Measurements from ENCODE around the gene SLC2A4RG.

- no peak for TF ChIP-seq CTCF (conservative IDR thresholded peaks at IDR 0.05 in 1 of 2, IDR thresholded peaks at IDR 0.05 in 1 of 2; ENCODE audit: extremely low read depth in 1 of 2, insufficient read depth in 1 of 2, low read depth in 1 of 2, low read length in 2 of 2)
- no peak for TF ChIP-seq EZH2 (IDR thresholded peaks at IDR 0.05; ENCODE audit: borderline replicate concordance, low read length)
Measured at GRCh38 chr20:63756648-63756991, 17.0 kb downstream of the SLC2A4RG start.
